ENCODE measurements around the gene CDH13.

CDH13 gene

DNA sequence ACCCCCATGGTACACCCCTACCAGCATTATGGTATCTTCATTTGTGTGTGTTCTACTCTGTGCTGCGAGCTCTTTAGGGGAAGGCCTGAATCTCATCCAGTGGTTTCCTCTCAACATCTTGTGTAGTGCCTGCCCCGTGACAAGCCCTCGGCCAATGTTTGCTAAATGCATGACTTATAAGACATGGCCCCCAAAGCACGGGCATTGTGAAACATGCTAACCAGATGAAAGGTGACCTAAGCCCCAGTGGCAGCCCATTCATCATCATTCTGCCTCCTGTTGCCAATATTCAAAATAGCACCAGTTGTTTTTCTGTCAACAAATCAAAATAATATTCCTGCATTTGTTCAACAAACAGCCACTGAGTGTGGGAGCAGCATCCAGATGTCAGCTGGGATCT lies 1072.2 kb downstream of the CDH13 start:
- no peak overlapping the region for H3K4me3 ChIP-seq (ENCODE audit: low read depth, low read length)
- TF ChIP-seq, protein P1, sequence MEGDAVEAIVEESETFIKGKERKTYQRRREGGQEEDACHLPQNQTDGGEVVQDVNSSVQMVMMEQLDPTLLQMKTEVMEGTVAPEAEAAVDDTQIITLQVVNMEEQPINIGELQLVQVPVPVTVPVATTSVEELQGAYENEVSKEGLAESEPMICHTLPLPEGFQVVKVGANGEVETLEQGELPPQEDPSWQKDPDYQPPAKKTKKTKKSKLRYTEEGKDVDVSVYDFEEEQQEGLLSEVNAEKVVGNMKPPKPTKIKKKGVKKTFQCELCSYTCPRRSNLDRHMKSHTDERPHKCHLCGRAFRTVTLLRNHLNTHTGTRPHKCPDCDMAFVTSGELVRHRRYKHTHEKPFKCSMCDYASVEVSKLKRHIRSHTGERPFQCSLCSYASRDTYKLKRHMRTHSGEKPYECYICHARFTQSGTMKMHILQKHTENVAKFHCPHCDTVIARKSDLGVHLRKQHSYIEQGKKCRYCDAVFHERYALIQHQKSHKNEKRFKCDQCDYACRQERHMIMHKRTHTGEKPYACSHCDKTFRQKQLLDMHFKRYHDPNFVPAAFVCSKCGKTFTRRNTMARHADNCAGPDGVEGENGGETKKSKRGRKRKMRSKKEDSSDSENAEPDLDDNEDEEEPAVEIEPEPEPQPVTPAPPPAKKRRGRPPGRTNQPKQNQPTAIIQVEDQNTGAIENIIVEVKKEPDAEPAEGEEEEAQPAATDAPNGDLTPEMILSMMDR (IDR thresholded peaks at IDR 0.05; ENCODE audit: low read depth, low read length): no peak

DNA sequence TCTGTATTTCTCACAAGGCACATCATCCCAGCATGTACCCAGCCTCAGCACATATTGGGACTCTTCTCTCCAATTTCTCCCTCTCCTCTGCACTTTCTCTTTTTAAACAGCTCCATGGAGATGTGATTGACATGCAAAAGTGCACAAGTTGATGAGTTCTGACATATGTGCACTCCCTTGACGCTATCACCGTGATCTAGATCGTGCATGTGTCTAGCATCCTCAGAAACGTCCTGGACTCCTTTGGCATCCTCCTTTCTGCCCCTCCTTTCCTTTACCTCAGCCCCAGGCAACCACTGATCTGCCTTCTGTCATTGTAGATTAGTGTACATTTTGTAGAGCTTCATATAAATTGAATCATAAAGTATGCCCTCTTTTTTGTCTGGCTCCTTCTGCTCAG lies 1073.0 kb downstream of the CDH13 start:
- H3K4me3 ChIP-seq (ENCODE audit: low read depth, low read length): no peak overlapping the region

DNA sequence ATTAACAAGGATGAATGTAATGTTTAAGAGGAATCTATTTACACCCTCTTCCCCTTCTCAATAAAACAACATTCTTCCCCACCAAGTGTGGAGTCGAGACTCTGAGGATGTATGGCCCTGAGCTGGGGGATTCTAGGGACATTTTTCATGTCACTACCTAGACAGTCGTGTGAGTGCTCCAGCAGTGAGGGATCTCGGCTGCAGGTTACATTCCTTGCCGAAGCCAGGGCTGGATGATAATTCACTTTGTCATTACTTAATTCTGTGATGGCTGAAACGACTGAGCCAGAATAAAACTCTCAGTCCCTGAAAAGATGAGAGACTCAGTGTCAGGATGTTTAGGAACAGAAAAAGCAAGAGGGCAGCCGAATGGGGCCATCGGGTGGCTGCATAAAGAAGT lies 1074.1 kb downstream of the CDH13 start:
- TF ChIP-seq, protein P1 (IDR thresholded peaks at IDR 0.05; ENCODE audit: low read depth, low read length): no peak

More for the DNA sequence above, 1073.0 kb downstream of the CDH13 start:
- TF ChIP-seq, protein P1 (IDR thresholded peaks at IDR 0.05; ENCODE audit: low read depth, low read length): no peak

DNA sequence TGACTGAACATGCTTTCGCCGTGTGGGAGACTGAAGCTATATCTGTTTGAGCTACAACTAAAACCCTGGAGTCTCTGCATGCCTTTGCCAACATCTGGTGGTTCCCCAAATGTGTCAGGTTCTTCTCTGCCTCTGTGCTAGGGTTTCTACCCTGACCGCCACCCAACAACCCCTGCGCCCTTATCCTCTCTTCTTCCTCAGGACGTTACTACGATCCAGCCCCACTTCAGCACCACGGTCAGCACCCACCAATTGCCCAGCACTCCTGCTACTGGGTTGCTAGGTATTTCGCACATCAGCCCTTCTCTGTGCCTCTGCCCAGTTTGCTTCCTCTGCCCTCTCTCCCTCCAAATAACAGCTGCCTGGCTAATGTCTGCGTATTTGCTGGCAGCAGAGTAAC lies 1074.7 kb downstream of the CDH13 start:
- TF ChIP-seq, protein P1 (IDR thresholded peaks at IDR 0.05; ENCODE audit: low read depth, low read length): no peak

More for the DNA sequence above, 1074.1 kb downstream of the CDH13 start:
- no peak overlapping the region for H3K4me3 ChIP-seq (ENCODE audit: low read depth, low read length)

DNA sequence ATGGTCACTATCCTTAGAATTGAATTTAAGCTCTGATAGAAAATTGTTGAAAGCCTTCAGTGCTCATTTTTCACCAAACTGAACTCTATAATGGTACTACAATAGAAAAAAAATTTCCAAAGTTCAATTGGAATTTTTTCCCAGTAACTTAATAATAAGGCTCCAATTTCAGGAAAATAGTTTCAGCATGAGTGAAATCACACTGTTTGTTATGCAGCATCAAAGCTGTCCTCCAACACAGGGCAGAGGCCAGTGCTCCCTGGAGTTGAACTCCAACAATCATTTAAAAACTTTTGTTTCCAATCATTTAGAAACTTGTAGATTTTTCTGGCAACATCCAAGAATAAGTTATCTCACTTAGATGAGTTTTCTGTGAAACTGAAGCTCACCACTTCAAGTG lies 1077.9 kb downstream of the CDH13 start:
- no peak overlapping the region for H3K4me3 ChIP-seq (ENCODE audit: low read depth, low read length)
- TF ChIP-seq, protein P1 (IDR thresholded peaks at IDR 0.05; ENCODE audit: low read depth, low read length): no peak

More for the DNA sequence above, 1074.7 kb downstream of the CDH13 start:
- no peak overlapping the region for H3K4me3 ChIP-seq (ENCODE audit: low read depth, low read length)

DNA sequence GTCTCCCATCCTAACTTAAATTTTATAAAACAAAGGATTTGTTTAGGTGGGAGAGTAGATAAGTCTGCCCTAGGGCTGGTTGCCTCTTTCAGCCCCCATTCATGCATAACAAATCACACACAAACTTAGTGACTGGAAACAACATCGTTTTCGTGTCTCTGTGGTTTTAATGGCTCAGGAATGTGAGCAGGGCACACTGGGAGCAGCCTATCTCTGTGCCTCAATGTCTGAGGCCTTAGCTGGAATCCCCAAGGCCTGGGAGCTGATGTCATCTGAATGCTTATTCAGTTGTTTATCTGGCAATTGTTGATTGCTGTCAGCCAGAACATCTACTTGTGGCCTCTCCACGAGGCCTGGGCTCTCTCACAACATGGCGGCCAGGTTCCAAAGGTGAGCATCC lies 1079.1 kb downstream of the CDH13 start:
- TF ChIP-seq, protein P1 (IDR thresholded peaks at IDR 0.05; ENCODE audit: low read depth, low read length): no peak
- no peak overlapping the region for H3K4me3 ChIP-seq (ENCODE audit: low read depth, low read length)

DNA sequence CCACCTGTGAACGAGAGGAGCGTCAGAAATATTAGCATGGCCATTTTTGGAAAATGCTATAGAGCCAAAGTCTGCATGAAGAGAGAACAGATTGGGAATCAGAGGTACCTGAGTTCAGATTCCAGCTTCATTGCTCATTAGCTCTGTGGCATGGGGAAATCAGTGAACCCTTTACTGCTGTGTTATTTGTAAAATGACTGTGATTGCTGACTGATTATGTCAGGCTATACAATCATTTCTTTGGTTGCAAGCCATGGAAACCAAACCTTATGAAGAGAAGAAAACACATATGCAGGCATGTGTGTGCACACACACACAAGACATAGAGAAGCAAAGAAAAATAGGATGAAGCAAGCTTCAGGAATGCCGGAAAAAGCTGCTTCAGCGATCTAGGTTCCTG lies 1079.6 kb downstream of the CDH13 start:
- TF ChIP-seq, protein P1 (IDR thresholded peaks at IDR 0.05; ENCODE audit: low read depth, low read length): no peak
- H3K4me3 ChIP-seq (ENCODE audit: low read depth, low read length): no peak overlapping the region
